ENCODE measurements around the gene RASAL1.

RASAL1 gene

DNA sequence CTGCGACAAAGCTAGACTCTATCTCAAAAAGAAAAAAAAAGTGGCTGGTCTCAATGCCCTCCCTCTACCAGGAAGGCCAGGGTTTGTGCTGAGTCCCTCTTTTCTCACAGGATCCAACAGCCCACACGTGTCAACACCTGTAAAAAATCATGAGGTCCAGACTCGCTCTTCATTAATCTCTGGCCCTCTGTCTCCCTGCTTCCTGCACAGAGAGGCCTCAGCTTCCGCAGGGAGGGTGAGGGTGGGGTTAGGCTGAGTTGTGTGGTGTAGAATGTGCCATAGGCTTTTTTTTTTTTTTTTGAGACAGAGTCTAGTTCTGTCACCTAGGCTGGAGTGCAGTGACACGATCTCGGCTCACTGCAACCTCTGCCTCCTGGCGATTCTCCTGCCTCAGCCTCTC lies 20.1 kb upstream of the RASAL1 start:
- Histone ChIP-seq H2AFZ (ENCODE audit: low read depth, low read length) (no peak overlapping the region), H3K79me2 (ENCODE audit: low read length) (no peaks in the 10 kb centered on the region), H3K4me3 (ENCODE audit: low read length) (no peak overlapping the region), H3K4me1 (ENCODE audit: low read length) (peaks cover 2% of the 10 kb centered on the region; the same call in 1 of the 2 replicates), H3K36me3 (replicated peaks; ENCODE audit: low read depth, low read length) (peaks cover 24% of the 10 kb centered on the region), H3K4me2 (ENCODE audit: low read length) (no peak overlapping the region), H3K27me3 (ENCODE audit: low read depth, low read length) (peaks cover 13% of the 10 kb centered on the region), H3K27ac (ENCODE audit: low read length) (no peak overlapping the region), H3K9ac (ENCODE audit: low read length) (no peak overlapping the region), H4K20me1 (ENCODE audit: insufficient read depth, low read length) (no peaks in the 10 kb centered on the region; the same call in 1 of the 2 replicates), H3K9me3 (ENCODE audit: insufficient read depth, low read length) (no peaks in the 10 kb centered on the region)
- TF ChIP-seq EZH2phosphoT487 (IDR thresholded peaks at IDR 0.05; ENCODE audit: low read depth) = no peak
- TF ChIP-seq, protein P1, sequence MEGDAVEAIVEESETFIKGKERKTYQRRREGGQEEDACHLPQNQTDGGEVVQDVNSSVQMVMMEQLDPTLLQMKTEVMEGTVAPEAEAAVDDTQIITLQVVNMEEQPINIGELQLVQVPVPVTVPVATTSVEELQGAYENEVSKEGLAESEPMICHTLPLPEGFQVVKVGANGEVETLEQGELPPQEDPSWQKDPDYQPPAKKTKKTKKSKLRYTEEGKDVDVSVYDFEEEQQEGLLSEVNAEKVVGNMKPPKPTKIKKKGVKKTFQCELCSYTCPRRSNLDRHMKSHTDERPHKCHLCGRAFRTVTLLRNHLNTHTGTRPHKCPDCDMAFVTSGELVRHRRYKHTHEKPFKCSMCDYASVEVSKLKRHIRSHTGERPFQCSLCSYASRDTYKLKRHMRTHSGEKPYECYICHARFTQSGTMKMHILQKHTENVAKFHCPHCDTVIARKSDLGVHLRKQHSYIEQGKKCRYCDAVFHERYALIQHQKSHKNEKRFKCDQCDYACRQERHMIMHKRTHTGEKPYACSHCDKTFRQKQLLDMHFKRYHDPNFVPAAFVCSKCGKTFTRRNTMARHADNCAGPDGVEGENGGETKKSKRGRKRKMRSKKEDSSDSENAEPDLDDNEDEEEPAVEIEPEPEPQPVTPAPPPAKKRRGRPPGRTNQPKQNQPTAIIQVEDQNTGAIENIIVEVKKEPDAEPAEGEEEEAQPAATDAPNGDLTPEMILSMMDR (IDR thresholded peaks at IDR 0.05; ENCODE audit: low read depth, low read length) = no peak

DNA sequence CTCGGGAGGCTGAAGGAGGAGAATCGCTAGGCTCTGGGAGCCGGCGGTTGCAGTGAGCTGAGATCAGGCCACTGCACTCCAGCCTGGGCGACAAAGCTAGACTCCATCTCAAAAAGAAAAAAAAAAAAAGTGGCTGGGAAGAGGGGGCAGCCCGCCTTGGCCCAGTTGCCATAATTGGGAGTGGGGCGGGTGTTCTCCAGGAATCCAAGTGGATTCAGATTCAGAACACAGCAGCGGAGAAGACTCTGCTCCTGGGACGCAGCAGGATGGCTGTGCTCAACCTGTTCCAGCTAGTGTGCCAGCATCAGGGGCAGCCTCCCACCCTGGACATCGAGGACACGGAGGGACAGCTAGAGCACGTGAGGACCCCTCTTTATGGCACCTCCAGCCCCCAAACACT lies 19.5 kb upstream of the RASAL1 start:
- TF ChIP-seq EZH2phosphoT487 (IDR thresholded peaks at IDR 0.05; ENCODE audit: low read depth) = no peak
- TF ChIP-seq, protein P1 (IDR thresholded peaks at IDR 0.05; ENCODE audit: low read depth, low read length) = no peak

DNA sequence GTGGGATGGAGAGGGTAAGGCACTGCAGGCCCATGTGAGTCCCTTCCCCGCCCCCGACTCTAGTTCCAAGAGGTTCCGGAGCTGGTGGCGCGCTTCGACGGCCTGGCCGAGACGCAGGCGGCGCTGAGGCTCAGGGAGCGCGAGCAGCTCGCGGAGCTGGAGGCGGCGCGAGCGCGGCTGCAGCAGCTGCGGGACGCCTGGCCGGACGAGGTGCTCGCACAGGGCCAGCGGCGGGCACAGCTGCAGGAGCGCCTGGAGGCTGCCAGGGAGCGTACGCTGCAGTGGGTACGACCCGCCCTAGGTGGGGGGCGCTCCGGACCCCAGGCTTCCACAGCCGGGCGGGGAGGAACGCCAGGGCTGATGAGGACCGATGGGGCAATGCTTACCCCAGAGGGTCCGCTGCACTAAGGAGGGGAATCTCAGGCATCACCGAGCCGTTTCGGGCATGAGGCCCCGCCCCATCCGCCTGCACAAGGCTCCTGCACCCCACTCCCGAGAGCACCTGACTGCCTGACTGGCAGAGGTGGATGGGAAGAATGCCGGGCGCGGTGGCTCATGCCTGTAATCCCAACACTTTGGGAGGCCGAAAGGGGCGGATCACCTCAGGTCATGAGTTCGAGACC lies 18.9 kb upstream of the RASAL1 start:
- Histone ChIP-seq H3K27me3 (ENCODE audit: low read depth, low read length) (peaks cover 13% of the 10 kb centered on the region), H3K9ac (ENCODE audit: low read length) (no peak overlapping the region), H3K4me2 (ENCODE audit: low read length) (no peak overlapping the region), H3K4me1 (ENCODE audit: low read length) (peaks cover 2% of the 10 kb centered on the region; the same call in 1 of the 2 replicates), H3K9me3 (ENCODE audit: insufficient read depth, low read length) (no peaks in the 10 kb centered on the region), H3K4me3 (ENCODE audit: low read length) (no peak overlapping the region), H3K27ac (ENCODE audit: low read length) (no peak overlapping the region), H3K79me2 (ENCODE audit: low read length) (no peaks in the 10 kb centered on the region), H3K36me3 (replicated peaks; ENCODE audit: low read depth, low read length) (peaks cover 12% of the 10 kb centered on the region), H4K20me1 (ENCODE audit: insufficient read depth, low read length) (no peaks in the 10 kb centered on the region; the same call in 1 of the 2 replicates), H2AFZ (ENCODE audit: low read depth, low read length) (no peak overlapping the region)
- TF ChIP-seq, protein P1 (IDR thresholded peaks at IDR 0.05; ENCODE audit: low read depth, low read length) = no peak
- TF ChIP-seq EZH2phosphoT487 (IDR thresholded peaks at IDR 0.05; ENCODE audit: low read depth) = no peak

More for the DNA sequence above, 19.5 kb upstream of the RASAL1 start:
- H3K36me3 ChIP-seq (replicated peaks; ENCODE audit: low read depth, low read length) = peaks cover 18% of the 10 kb centered on the region
- H3K27me3 ChIP-seq (ENCODE audit: low read depth, low read length) = peaks cover 13% of the 10 kb centered on the region
- no peaks in the 10 kb centered on the region for H3K9me3 ChIP-seq (ENCODE audit: insufficient read depth, low read length)
- H3K27ac ChIP-seq (ENCODE audit: low read length) = no peak overlapping the region
- no peak overlapping the region for H3K4me3 ChIP-seq (ENCODE audit: low read length)
- H4K20me1 ChIP-seq (ENCODE audit: insufficient read depth, low read length) = no peaks in the 10 kb centered on the region; the same call in 1 of the 2 replicates
- H3K4me1 ChIP-seq (ENCODE audit: low read length) = peaks cover 2% of the 10 kb centered on the region; the same call in 1 of the 2 replicates
- no peaks in the 10 kb centered on the region for H3K79me2 ChIP-seq (ENCODE audit: low read length)
- no peak overlapping the region for H2AFZ ChIP-seq (ENCODE audit: low read depth, low read length)
- no peak overlapping the region for H3K9ac ChIP-seq (ENCODE audit: low read length)
- H3K4me2 ChIP-seq (ENCODE audit: low read length) = no peak overlapping the region

DNA sequence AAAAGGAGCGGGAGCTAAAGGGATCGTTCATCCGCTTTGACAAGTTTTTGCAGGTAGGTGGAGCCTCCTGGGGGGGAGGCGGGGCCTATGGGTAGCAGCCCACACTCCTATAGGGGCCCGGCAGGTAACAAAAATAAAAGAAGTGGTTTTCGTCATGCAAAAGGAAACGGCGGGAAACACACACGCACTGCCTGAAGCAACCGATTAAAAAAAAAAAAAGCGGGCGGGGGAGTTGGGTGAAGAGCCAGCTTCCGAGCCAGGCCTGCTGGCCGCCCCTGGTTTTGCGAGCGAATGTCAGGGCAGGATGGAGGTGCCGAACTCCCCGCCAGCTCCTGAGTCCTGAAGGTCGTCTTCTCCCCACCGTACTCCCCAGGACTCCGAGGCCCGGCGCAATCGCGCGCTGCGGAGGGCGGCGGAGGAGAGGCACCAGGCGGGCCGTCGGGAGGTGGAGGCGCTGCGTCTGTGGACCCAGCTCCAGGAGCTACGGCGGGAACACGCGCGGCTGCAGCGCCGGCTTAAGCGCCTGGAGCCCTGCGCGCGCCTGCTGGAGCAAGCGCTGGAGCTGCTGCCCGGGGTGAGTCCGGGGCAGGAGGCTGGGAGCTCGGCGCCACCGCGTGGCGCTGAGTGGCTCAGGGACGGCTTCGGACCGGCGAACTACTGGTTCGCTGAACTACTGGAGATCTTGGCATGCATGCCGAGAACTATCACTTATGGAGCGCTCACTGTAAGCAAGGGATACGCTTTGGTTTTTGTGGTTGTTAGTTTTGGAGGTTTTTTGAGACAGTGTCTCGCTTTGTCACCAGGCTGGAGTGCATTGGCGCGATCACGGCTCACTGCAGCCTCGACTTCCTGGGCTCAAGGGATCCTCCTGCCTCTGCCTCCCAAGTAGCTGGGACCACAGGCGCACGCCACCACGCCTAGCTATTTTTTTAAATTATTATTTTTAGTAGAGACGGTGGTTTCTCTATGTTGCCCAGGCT lies 17.6 kb upstream of the RASAL1 start:
- Histone ChIP-seq H2AFZ (ENCODE audit: low read depth, low read length) (peak overlapping the region; percentile 87), H4K20me1 (ENCODE audit: insufficient read depth, low read length) (no peaks in the 10 kb centered on the region; the same call in 1 of the 2 replicates), H3K4me1 (ENCODE audit: low read length) (peaks cover 2% of the 10 kb centered on the region; the same call in 1 of the 2 replicates), H3K27ac (ENCODE audit: low read length) (no peak overlapping the region), H3K4me2 (ENCODE audit: low read length) (peak overlapping the region; percentile 76), H3K36me3 (replicated peaks; ENCODE audit: low read depth, low read length) (peaks cover under 1% of the 10 kb centered on the region), H3K27me3 (ENCODE audit: low read depth, low read length) (peaks cover 13% of the 10 kb centered on the region), H3K79me2 (ENCODE audit: low read length) (no peaks in the 10 kb centered on the region), H3K9me3 (ENCODE audit: insufficient read depth, low read length) (no peaks in the 10 kb centered on the region), H3K4me3 (ENCODE audit: low read length) (peak overlapping the region; percentile 79), H3K9ac (ENCODE audit: low read length) (peak overlapping the region; percentile 22; the same call in 1 of the 2 replicates)
- TF ChIP-seq, protein P1 (IDR thresholded peaks at IDR 0.05; ENCODE audit: low read depth, low read length) = peak; percentile 36; the same call in 1 of the 2 replicates
- no peak for TF ChIP-seq EZH2phosphoT487 (IDR thresholded peaks at IDR 0.05; ENCODE audit: low read depth)
